Left cardiac atrium (tissue), 4 donors: ENCODE data around the gene CLCN1. TPM values are rescaled to one million over a fixed set of nuclear protein-coding genes. Genes with fewer than 3 reads are reported as not detected.

Source experiments
- ATAC-seq, 2 donors: fragments of 200-7000 bp; cut with Tn5 transposase; one replicate each; pipeline ENCODE4 v1.9.1; 2020; ENCODE audit warnings: mild to moderate bottlenecking in 2 of 2, moderate library complexity in 2 of 2
- DNase-seq: peaks from one replicate; pipeline ENCODE4 v3.0.0-alpha.2; 2020
- intact Hi-C, 2 donors: fragments of 100-400 bp; cut with DNase I; formaldehyde crosslinking; loops; one replicate each; pipeline versions ENCODE4 v1.14.1 to v1.15.1; 2022 to 2023
- total RNA-seq, 2 donors: library from RNA; stranded (reverse); fragmentation: NEBNext Ultra II Directional; extraction: Animal tissue kit (Norgen Biotek cat#: 25700); gene quantifications; one replicate each; pipeline ENCODE4 v1.2.1, GENCODE V29; 2021
- donor health status: DM: no; HTN: yes; CAD: no.
- donor health status: DM: no; HTN: yes; CAD: no; lungs with severe emphysema.
- donor health status: DM: yes; HTN: yes; CAD: no.
- donor health status: Dilated cardiomyopathy.

The CLCN1 gene
- total RNA-seq, 2 donors from 2014 or later, result not detected

DNA sequence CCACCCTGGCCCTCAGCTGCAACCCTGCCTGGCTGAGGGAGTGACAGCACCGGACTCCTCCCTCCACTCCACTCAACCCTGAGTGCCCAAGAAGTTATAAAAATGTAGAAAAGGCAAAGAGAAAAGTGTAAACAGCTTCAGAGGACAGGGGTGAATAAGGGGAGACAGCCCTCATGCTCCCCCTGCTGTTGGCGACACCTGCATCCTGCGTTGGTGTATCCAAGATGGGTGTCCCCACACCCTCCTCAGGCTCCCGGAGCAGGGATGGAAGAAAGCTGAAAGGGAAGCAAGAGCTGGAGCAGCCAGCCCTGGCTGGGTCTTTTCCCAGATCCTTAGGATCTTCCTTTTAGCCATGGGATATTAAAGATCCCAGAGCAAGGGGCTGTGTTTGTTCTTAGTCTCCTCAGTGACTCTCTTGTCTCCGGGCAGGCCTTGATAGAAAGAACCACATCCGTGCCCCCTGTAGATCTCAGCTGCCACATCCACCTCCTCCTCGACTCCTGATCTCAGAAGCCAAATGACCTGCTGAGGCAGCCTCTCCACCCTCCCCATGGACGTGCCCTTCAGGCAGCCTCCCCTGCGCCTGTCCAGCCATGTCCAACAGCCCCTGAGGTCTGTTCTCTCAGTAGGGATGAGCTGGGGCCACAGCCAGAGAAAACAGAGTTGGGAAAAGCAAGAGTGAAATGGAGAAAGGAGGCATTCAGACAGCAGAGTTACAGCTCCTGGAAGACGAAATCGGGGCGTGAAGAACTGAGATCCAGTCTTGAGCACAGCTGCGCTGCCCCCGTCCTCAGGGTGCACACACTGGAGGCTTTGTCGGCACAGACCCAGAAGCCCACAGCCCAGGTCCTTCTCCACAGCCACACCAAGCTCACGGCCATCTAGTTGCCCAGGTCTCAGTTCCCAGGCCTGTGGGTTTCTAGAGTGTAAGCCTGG lies 39.8 kb downstream of the CLCN1 start:
- ATAC-seq (no peak), DNase-seq (no peak)
- intact Hi-C loops, result loop anchor here in 1 of 2 donors (10.0 kb wide), 1 partner anchor 111 kb away; no protein-coding TSS in a partner anchor

DNA sequence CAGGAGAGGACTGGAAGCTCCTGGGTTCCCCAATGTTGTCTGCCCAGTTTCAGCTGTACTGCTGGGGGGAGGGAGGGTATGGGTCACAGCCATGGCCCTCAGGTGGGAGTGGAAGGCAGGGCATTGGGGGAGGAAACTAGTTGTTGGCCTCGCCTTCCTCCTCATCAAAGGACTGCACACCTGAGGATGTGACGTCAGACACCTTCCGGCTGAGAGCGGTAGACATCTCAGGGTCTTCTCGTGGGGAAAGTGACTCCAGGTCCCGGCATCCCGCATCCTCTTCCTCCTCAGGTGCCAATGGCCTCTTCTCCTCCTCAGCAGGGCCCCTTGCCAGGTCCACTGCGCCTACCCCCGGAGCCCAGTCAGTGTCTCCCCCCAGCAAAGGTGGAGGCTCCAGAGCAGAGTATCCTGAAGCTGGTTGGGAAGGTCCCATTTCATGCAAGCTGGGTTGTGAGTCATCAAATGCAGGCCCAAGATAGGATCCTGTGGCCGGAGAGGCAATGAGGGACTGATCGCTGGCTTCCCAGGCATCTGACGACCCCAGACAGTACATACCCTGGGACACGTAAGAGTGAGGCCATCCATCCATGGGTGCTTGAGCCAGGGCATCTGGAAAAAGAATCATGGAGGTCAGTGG lies 40.6 kb downstream of the CLCN1 start:
- intact Hi-C loops, result loop anchor here in 1 of 2 donors (10.0 kb wide), 1 partner anchor 112 kb away; no protein-coding TSS in a partner anchor

DNA sequence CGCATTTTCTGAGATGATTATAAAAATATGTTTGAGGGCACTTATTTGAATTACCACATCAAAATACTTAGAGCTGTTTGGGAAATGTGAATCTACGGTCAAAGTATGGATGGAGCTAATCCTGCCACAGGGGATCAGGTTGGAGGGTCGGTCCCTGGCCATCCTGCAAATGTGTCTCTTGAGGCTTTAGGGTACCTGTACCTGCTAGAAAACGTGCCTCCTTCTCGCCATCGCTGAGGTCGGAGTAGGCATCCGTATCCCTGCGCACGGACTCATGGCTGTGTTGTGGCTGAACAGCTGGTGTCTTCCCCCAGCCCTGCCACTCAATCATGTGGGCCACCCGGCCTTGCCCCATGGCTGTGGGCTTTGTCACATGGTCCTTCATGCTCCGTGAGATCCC lies 42.7 kb downstream of the CLCN1 start:
- DNase-seq (no peak), ATAC-seq (no peak)
- intact Hi-C loops, result loop anchor here in 1 of 2 donors (10.0 kb wide), 1 partner anchor 114 kb away; no protein-coding TSS in a partner anchor

More for the DNA sequence above, 40.6 kb downstream of the CLCN1 start:
- DNase-seq, result no peak
- ATAC-seq, result no peak

DNA sequence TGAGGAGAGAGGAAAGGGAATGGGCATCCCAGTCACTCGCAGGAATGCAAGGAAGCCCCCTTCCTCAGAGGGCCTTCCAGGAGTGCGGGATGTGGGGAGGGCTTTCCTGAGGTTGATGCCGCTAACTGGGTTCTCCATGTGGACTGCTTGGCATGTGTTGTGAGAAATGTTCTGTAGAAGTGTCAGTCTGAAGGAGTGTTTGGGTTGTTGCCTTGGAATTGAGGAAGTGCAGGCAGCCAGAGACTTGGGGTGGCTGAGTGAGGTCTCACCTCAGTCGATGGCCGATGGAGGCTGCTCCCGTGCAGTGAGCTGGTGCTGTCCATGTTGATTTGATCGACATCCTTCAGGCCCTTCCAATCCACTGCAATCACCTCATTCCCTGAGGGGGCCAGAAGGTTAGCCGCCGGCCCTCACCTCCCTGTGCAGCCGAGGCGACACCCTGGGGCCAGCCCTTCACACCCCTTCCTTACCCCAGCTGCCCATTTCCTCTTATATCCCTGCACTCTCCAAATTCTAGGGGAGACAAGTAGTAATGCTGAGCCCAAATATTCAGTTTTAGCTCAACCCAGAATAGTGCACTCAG lies 44.0 kb downstream of the CLCN1 start:
- no peak for DNase-seq
- no peak for ATAC-seq
- intact Hi-C loops, result loop anchor here in 1 of 2 donors (5.0 to 10.0 kb wide), 2 partner anchors 48 to 115 kb away; no protein-coding TSS in a partner anchor

DNA sequence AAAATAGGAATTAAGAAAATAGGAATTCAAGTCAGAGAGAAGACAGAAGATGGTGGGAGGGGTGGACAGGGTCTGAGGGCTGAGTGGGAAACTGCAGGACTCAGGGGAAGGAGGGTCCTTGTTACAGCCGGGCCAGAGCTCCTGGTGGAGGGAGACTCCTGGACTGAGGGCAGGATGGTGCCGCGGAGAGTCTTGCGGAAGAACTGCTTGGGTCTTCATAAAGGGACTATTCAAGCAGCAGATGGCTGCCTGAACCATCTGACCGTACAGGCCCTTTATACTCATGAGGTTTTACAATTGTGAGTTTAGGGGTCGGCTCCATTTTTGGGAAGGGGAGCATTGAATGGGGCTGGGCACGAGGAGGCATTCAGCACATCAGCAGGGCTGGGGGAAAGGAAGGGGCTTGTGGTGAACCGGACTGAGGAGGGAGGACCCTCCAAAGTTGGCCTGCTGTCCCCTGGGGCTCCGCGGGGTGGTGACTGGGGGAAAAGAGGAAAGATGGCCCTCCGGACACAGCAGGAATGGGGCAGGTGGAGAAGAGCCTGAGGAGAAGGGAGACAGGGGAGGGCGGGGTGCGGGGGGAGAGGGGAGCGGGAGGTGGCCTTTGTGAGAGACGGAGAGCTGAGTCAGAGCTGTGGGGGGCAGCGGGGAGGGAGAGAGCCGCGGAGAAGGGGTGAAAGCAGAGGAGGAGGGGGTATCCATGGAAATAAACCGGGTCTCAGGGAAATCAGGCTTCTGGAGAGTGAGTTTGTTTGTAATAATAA lies 45.1 kb downstream of the CLCN1 start:
- ATAC-seq, result no peak
- DNase-seq, result no peak
- intact Hi-C loops, result loop anchor here in 1 of 2 donors (5.0 kb wide), 1 partner anchor 49 kb away; no protein-coding TSS in a partner anchor

DNA sequence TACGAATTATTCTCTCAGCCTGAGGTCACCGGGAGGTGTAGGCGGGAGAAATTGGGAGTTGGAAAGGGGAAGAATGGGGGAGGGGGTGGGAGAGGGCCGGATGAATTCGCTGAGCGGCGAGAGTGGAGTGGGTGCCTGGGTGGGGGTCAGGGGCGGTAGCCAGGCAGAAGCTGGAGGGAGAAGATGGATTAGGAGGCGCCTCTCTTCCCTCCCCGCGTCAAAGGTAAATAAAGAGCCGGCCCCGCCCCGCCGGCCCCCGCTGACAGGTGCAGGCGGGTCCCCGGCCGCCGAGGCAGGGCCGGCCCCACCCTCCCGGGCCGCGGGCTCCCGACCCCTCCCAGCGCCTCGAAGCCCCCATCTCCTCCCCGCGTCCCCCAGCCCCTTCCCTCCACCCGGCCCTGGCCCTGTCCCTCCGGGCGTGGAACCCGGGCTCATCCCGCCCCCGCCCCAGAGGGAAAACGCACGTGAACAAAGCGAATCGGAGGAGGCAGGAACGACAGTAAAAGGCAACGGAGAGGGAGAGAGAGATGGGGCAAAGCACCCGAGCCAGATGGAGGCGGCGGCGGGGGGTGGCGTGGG lies 45.7 kb downstream of the CLCN1 start:
- intact Hi-C loops, result loop anchor here in 1 of 2 donors (5.0 kb wide), 1 partner anchor 49 kb away; no protein-coding TSS in a partner anchor
- peak; percentile 17 to 19 for ATAC-seq
- DNase-seq, result no peak

DNA sequence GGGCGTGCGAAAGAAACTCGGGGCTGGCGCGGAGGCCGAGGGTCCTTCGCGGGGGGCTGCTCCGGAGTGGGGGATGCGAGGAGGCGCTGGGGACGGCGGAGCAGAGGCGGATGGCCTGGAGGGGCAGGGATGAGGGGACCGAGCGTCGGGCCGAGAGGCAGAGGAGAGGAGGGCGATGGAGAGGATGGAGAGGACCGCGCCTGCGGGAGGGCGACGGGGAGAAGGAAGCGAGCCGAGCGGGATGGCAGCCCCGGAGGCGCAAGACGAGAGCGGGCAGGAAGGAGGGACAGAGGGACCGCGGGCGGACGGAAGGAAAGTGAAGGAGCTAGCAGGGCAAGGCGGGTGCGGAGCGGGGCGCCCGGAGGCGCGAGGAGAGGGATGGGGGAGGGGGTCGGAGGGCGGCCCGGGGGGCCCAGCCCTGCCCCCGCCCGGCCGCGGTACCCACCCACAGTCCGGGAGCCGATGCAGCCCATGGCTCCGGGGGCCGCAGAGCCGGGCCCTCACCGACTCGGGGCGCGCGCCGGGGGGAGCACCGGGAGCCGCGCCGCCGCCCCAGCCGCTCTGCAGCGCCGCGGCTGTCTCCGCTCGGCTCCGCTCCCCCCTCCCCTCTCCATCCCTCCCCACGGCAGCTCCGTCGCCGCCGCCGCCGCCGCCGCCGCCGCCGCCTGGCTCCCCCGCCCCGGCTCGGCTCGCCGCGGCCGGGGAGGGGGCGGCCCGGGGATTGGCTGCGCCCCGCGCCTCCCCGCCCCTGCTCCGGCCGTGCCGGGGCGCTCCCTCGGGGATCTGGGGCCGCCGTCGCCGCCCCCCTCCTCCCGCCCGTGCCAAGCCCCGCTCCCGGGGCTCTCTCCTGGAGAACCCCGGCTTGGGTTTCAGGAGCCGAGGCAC lies 46.5 kb downstream of the CLCN1 start, which contains the start of gene FAM131B:
TSS of gene FAM131B (minus strand) at position 583 of the 885 bp plus-strand sequence. CDS start at position 473, 110 bp downstream.
- peak; percentile 52 to 63 for ATAC-seq
- intact Hi-C loops, result loop anchor here in 1 of 2 donors (5.0 kb wide), 1 partner anchor 50 kb away; no protein-coding TSS in a partner anchor
- no peak for DNase-seq

DNA sequence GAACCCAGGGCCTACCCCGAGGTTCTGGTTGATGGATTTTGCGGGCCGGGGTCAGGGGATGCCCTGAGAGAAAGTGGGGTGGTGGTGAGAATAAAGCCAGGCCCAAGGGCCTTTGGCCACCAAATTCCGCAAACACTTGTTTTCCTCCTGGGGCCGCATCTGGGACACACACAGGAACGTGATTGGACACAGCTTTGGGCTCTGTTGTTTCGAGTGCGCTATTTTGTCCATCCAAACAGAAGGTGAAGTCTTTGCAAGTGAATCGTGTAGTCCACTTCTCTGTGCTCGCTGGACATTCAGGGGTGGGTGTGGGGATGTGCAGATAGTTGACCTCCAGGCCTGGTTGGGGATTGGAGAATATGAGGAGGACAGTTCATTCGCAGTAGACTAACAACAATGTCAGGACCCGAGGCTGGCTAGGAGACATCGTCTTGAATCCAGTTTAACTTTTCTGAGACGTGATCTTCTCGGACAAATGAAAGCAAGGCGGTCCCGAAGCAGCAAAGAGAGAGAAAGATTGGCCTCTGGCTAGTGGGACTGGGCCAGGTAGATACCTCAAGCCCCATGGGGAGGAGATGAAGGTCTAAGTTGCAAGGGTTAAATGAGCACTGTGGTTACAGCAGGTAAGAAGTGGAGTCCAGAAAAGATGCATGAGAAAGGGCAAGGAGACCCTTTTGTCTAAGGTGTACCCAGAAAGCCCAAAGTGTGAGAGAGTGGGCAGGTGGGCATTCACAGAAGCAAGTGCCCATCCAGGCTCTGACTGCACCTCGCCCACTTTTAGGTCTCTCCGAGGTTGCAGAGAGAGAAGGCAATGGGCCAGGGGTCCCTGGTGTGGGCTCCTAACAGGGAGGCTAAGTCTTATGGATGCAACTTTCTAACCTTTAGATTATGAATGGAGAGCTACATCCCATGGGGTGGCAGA lies 47.4 kb downstream of the CLCN1 start:
- intact Hi-C loops, result loop anchor here in 1 of 2 donors (5.0 kb wide), 1 partner anchor 51 kb away; no protein-coding TSS in a partner anchor
- no peak for DNase-seq
- no peak for ATAC-seq

DNA sequence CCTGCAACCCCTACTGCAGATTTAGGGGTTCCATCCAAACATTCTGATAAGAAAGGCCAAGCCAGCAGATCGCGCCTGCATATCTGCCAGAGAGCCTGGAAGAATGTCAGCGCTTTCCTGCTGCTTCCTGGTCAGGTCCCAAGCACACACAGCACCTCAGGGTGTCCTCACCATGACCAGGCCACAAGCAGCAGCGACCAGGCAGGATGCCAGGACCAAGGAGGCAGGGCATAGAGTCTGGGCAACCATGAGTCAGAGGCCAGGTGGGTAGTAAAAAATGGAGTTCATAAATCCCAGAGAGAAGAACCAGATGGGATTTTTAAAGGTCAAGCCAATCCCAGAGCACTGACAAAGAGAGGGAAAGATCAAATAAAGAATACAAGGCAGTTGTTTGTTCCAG lies 52.1 kb downstream of the CLCN1 start:
- intact Hi-C loops, result no loop called here
- DNase-seq (no peak), ATAC-seq (no peak)

DNA sequence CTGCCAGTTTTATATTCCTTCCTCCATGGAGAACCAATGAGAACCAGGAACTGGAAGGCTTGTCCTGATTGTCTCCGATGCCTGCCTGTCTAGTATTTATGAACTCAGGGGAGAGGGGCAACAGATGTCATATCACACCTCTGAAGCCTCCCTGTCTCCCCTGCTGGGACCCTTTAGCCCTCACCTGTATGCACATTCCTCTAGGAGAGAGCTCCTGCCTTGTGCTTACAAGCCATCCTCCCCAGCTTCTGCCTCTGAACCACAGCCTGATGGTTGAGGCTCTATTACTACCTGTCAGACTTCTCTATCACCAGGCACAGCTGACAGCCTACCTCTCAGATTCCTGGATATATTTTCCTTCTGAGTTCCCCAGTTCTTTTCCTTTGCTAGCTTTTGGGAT lies 52.5 kb downstream of the CLCN1 start:
- no peak for ATAC-seq
- DNase-seq, result no peak
- intact Hi-C loops, result no loop called here

DNA sequence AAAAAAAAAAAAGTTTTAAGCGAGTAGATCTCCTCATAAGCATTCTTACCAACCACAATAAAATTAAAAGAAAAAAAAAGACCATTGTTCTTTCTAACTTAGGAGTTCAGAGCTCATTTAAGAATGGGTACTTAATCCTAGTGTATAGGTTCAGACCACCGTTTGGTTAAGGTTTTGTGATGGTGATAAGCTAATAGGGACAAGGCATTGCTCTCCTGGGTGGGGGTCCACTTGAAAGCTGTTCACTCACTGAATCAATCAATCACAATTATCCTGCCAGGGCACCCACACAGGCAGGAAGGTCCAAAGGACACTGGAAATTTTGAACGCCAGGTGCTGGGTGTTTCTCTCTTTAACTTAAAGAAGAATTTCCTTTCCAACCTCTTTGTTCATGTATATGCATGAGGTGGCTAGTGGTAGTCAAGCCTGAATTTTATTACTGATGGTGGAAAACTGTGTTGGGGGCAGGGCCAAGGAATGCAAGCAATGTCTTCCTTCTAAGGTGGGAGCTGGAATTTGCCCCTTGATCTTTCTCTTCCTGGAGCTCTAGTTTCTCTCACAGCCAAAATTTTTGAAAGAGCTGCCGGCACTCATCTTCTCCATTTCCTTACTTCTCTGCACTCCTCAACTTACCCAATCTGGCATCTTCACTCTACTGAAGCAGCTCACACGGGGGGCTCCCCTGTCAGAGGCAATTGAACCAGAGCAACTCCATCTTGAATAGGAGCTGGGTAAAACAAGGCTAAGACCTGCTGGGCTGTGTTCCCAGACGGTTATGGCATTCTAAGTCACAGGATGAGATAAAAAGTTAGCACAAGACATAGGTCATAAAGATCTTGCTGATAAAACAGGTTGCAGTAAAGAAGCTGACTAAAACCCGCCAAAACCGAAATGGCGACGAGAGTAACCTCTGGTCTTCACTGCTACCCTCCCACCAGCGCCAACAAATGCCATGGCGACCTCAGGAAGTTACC lies 54.1 kb downstream of the CLCN1 start:
- intact Hi-C loops, result loop anchor here in 1 of 2 donors (10.0 kb wide), 1 partner anchor 45 kb away; no protein-coding TSS in a partner anchor
- no peak for DNase-seq
- no peak for ATAC-seq

DNA sequence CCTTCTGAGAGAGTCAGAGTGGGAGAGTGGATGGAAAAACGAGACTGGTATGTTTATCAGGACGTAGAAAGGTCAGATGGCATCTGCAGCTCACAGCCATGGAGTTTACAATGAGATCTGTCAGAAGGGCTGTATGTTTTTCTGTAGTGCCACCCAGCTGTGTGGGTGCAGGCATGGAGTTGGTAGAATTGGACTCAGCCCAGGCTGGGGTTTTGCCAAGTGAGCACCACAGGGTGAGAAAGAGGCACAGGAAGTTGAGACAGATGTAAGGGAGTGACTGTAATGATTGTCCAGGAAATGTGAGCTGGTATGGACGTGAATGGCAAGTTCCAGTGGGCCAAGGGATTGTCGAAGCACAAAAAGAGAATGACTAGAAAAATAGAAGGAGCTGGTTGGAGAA lies 56.2 kb downstream of the CLCN1 start:
- peak; percentile 80 to 83 for ATAC-seq
- intact Hi-C loops, result loop anchor here in 1 of 2 donors (10.0 kb wide), 1 partner anchor 47 kb away; no protein-coding TSS in a partner anchor

DNA sequence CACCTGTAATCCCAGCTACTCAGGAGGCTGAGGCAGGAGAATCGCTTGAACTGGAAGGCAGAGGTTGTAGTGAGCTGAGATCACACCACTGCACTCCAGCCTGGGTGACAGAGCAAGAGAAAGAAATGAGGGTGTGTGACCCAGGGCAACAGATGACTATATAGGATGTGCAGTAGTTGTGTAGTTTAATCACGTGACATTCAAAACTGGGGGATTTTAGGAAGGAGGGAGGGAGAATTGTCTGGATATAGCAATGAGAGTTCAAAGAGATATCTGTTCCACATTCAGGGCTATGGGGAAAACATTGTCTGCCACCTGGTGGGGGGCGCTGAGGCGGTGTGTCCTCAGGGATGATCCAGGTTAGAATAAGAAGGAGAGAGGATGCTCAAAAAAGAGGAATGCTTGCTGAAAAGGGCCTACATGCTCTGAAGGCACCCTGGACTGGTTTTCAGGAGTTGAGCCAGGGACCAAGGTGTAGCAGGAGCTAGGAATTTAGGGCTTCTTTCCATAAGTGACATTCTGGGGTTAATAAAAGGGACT lies 57.4 kb downstream of the CLCN1 start:
- intact Hi-C loops, result loop anchor here in 1 of 2 donors (10.0 kb wide), 1 partner anchor 49 kb away; no protein-coding TSS in a partner anchor
- DNase-seq, result no peak
- ATAC-seq, result no peak

More for the DNA sequence above, 56.2 kb downstream of the CLCN1 start:
- DNase-seq, result no peak

DNA sequence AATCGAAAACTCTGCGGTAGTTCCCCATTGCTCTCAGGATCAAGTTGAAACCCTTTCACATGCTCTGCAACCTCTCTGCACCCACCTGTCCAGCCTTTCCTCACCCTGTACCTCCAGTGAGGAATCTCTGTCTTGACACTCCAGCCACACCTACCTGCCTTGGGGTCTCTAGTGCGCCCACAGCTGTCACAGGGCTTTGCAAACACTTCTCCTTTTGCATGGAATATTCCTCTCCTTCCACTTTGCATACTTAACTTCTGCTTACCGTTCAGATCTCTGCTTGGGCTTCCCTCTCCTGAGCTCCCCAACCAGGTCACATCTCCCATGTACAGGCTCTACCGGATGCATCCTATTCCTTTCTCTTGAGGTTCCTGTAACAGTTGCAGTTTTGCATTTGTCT lies 58.6 kb downstream of the CLCN1 start:
- intact Hi-C loops, result loop anchor here in 1 of 2 donors (10.0 kb wide), 1 partner anchor 50 kb away; no protein-coding TSS in a partner anchor
- peak in 1 of 2 donors; percentile 15 for ATAC-seq
- DNase-seq, result no peak
